SK-N-MC (cell line): ENCODE data around the gene EFCAB6.
A peak's percentile ranks its signal among the peaks of the same experiment; 100 is the strongest.

ENCODE experiments used
- DNase-seq: peaks from one replicate; pipeline ENCODE4 v3.0.0-alpha.2; 2011; ENCODE audit warnings: low read depth, low spot score
- H3K27ac ChIP-seq: fragments of 200-600 bp; sonication (generic); 2 replicates; pipeline ENCODE4 v1.5.1; 2016; ENCODE audit warnings: mixed run types
- H3K36me3 ChIP-seq: fragments of 200-600 bp; sonication (generic); 2 replicates; pipeline ENCODE4 v1.6.1; 2017; ENCODE audit warnings: antibody characterized with exemption, low read length, mixed read lengths; ENCODE audit not compliant: insufficient read depth
- H3K4me3 ChIP-seq: fragments of 200-600 bp; sonication (generic); 2 replicates; pipeline ENCODE4 v1.5.1; 2016
- H3K9ac ChIP-seq: fragments of 200-600 bp; sonication (generic); 2 replicates; pipeline ENCODE4 v1.8.0; 2017; ENCODE audit warnings: mixed run types, mixed read lengths; ENCODE audit not compliant: insufficient read length
- H3K9me3 ChIP-seq: fragments of 200-600 bp; sonication (generic); 2 replicates; pipeline ENCODE4 v1.6.1; 2017; ENCODE audit warnings: low read depth, mild to moderate bottlenecking, antibody characterized with exemption, low read length, moderate library complexity, mixed read lengths
- EZH2 ChIP-seq: fragments of 200-600 bp; sonication (generic); IDR thresholded peaks from one replicate; pipeline ENCODE4 v1.6.1; 2017; ENCODE audit warnings: antibody characterized with exemption
- FOXP2 ChIP-seq: optimal IDR thresholded peaks from 2 replicates; pipeline ENCODE3; 2011; ENCODE audit warnings: mild to moderate bottlenecking, moderate library complexity; ENCODE audit not compliant: insufficient read depth; ENCODE audit errors: extremely low read length, control extremely low read depth
- POLR2AphosphoS5 ChIP-seq: IDR thresholded peaks from 2 replicates; pipeline ENCODE4 v1.6.1; 2012; ENCODE audit warnings: mild to moderate bottlenecking, low read depth, low read length, borderline replicate concordance

EFCAB6 gene

GRCh38 chr22:43811777-43812148 lies 342 bp downstream of the EFCAB6 start:
- TF ChIP-seq EZH2, result no peak
- no peak for TF ChIP-seq FOXP2
- no peak for DNase-seq

GRCh38 chr22:43802897-43803495 lies 9.1 kb downstream of the EFCAB6 start:
- Histone ChIP-seq H3K27ac (no peak overlapping the region), H3K4me3 (no peak overlapping the region)
- TF ChIP-seq FOXP2, result no peak
- TF ChIP-seq EZH2, result no peak
- no peak for TF ChIP-seq POLR2AphosphoS5

More at GRCh38 chr22:43811777-43812148, 342 bp downstream of the EFCAB6 start:
- peak overlapping the region; percentile 74 for H3K4me3 ChIP-seq
- no peak overlapping the region for H3K27ac ChIP-seq
- no peaks in the 10 kb centered on the region for H3K36me3 ChIP-seq
- H3K9me3 ChIP-seq, result no peaks in the 10 kb centered on the region
- H3K9ac ChIP-seq, result peak overlapping the region; percentile 33

GRCh38 chr22:43800970-43801369 lies 11.1 kb downstream of the EFCAB6 start:
- H3K9me3 ChIP-seq, result no peaks in the 10 kb centered on the region
- H3K9ac ChIP-seq, result no peak overlapping the region
- TF ChIP-seq POLR2AphosphoS5 (no peak), EZH2 (no peak), FOXP2 (no peak)

More at GRCh38 chr22:43802897-43803495, 9.1 kb downstream of the EFCAB6 start:
- H3K9me3 ChIP-seq, result no peaks in the 10 kb centered on the region
- no peak overlapping the region for H3K9ac ChIP-seq
- no peak for DNase-seq
- H3K36me3 ChIP-seq, result no peaks in the 10 kb centered on the region

GRCh38 chr22:43798492-43798891 lies 13.6 kb downstream of the EFCAB6 start:
- no peak for TF ChIP-seq EZH2
- no peak for TF ChIP-seq POLR2AphosphoS5
- TF ChIP-seq FOXP2, result no peak
- Histone ChIP-seq H3K4me3 (no peak overlapping the region), H3K36me3 (no peaks in the 10 kb centered on the region), H3K27ac (no peak overlapping the region), H3K9me3 (no peaks in the 10 kb centered on the region), H3K9ac (no peak overlapping the region)
- DNase-seq, result no peak

More at GRCh38 chr22:43800970-43801369, 11.1 kb downstream of the EFCAB6 start:
- H3K36me3 ChIP-seq, result no peaks in the 10 kb centered on the region
- H3K4me3 ChIP-seq, result no peak overlapping the region
- DNase-seq, result no peak
- H3K27ac ChIP-seq, result no peak overlapping the region

- no peak for TF ChIP-seq EZH2
- TF ChIP-seq POLR2AphosphoS5, result no peak
- no peak for TF ChIP-seq FOXP2
- peak; percentile 0 for DNase-seq
These were observed 15.5 kb downstream of the EFCAB6 start for GRCh38 chr22:43796567-43796966.

GRCh38 chr22:43795320-43795719 lies 16.8 kb downstream of the EFCAB6 start:
- DNase-seq, result no peak
- no peak for TF ChIP-seq POLR2AphosphoS5
- TF ChIP-seq FOXP2, result no peak
- no peak for TF ChIP-seq EZH2
- no peak overlapping the region for H3K9ac ChIP-seq
- H3K36me3 ChIP-seq, result no peaks in the 10 kb centered on the region
- no peak overlapping the region for H3K27ac ChIP-seq
- no peaks in the 10 kb centered on the region for H3K9me3 ChIP-seq
- no peak overlapping the region for H3K4me3 ChIP-seq

More at GRCh38 chr22:43796567-43796966, 15.5 kb downstream of the EFCAB6 start:
- Histone ChIP-seq H3K9me3 (no peaks in the 10 kb centered on the region), H3K27ac (no peak overlapping the region), H3K4me3 (no peak overlapping the region), H3K9ac (no peak overlapping the region), H3K36me3 (no peaks in the 10 kb centered on the region)

GRCh38 chr22:43792905-43793304 lies 19.2 kb downstream of the EFCAB6 start:
- Histone ChIP-seq H3K9me3 (no peaks in the 10 kb centered on the region), H3K9ac (no peak overlapping the region), H3K27ac (no peak overlapping the region), H3K4me3 (no peak overlapping the region), H3K36me3 (no peaks in the 10 kb centered on the region)
- DNase-seq, result no peak
- TF ChIP-seq POLR2AphosphoS5 (no peak), EZH2 (no peak), FOXP2 (no peak)

- Histone ChIP-seq H3K4me3 (no peak overlapping the region), H3K9ac (no peak overlapping the region), H3K9me3 (no peaks in the 10 kb centered on the region), H3K36me3 (no peaks in the 10 kb centered on the region), H3K27ac (no peak overlapping the region)
- no peak for TF ChIP-seq FOXP2
- TF ChIP-seq EZH2, result no peak
- no peak for TF ChIP-seq POLR2AphosphoS5
- no peak for DNase-seq
These were observed 22.7 kb downstream of the EFCAB6 start for GRCh38 chr22:43789452-43789851.

GRCh38 chr22:43783777-43784176 lies 28.3 kb downstream of the EFCAB6 start:
- DNase-seq, result no peak
- no peak overlapping the region for H3K9ac ChIP-seq
- H3K9me3 ChIP-seq, result no peaks in the 10 kb centered on the region
- H3K27ac ChIP-seq, result no peak overlapping the region
- no peak overlapping the region for H3K4me3 ChIP-seq
- no peak for TF ChIP-seq FOXP2
- H3K36me3 ChIP-seq, result no peaks in the 10 kb centered on the region
